Astrocyte of the spinal cord (primary cell): Measurements from ENCODE around the gene SERGEF.
"Not testable (repeated sequence)": the region's sequence is repeated elsewhere in the genome, so short reads cannot be mapped to it uniquely, and the experiment has no call there.

ENCODE experiments used
- DNase-seq: peaks from one replicate; pipeline ENCODE4 v3.0.0; 2011; ENCODE audit warnings: low read depth, low spot score
- H3K4me3 ChIP-seq: 2 replicates; pipeline ENCODE4 v1.5.1; 2011; ENCODE audit warnings: low read depth, mild to moderate bottlenecking, low read length, moderate library complexity
- in situ Hi-C: cut with HindIII; loops from 2 replicates; pipeline ENCODE4 v1.10.0; 2017; ENCODE audit warnings: low sequenced_read_pairs
- TF ChIP-seq, protein P1 (sequence below): IDR thresholded peaks from 2 replicates; pipeline ENCODE4 v1.5.1; 2012; ENCODE audit warnings: low read depth, mild to moderate bottlenecking, low read length, inconsistent platforms

SERGEF gene

DNA sequence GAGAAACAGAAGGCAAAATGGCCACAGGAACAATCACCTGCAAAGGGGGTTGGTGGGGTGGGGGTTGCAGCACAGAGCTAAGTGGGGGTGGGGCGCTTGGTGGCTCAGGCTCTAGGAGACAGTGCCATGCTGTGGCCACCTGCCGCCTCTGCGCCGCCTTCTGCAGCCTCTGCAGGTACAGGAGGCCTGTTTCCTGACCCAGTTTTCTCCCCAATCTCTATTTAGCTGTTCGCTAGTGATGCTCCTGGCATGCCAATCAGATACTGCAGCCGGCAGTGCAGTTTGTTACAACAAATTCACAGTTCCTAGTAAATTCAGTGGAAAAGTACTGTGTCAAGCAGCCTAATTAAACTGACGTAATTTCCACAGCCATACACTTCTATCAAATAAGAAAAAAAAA is 106.4 kb downstream of the SERGEF start:
- no peak overlapping the region for H3K4me3 ChIP-seq
- no peak for DNase-seq
- TF ChIP-seq, protein P1, sequence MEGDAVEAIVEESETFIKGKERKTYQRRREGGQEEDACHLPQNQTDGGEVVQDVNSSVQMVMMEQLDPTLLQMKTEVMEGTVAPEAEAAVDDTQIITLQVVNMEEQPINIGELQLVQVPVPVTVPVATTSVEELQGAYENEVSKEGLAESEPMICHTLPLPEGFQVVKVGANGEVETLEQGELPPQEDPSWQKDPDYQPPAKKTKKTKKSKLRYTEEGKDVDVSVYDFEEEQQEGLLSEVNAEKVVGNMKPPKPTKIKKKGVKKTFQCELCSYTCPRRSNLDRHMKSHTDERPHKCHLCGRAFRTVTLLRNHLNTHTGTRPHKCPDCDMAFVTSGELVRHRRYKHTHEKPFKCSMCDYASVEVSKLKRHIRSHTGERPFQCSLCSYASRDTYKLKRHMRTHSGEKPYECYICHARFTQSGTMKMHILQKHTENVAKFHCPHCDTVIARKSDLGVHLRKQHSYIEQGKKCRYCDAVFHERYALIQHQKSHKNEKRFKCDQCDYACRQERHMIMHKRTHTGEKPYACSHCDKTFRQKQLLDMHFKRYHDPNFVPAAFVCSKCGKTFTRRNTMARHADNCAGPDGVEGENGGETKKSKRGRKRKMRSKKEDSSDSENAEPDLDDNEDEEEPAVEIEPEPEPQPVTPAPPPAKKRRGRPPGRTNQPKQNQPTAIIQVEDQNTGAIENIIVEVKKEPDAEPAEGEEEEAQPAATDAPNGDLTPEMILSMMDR: peak; percentile 21
- in situ Hi-C loops: no loop called here

GRCh38 chr11:17905477-17905876 is 107.4 kb downstream of the SERGEF start:
- in situ Hi-C loops: no loop called here
- H3K4me3 ChIP-seq: no peak overlapping the region
- TF ChIP-seq, protein P1: no peak
- no peak for DNase-seq

GRCh38 chr11:17901481-17901880 is 111.4 kb downstream of the SERGEF start:
- TF ChIP-seq, protein P1: no peak
- in situ Hi-C loops: no loop called here
- H3K4me3 ChIP-seq: no peak overlapping the region
- no peak for DNase-seq

- no peak overlapping the region for H3K4me3 ChIP-seq
- in situ Hi-C loops: no loop called here
- TF ChIP-seq, protein P1: no peak
- no peak for DNase-seq
Observed at GRCh38 chr11:17898782-17899181, 114.1 kb downstream of the SERGEF start.

GRCh38 chr11:17898071-17898470 is 114.8 kb downstream of the SERGEF start:
- no peak for DNase-seq
- H3K4me3 ChIP-seq: no peak overlapping the region
- in situ Hi-C loops: no loop called here
- TF ChIP-seq, protein P1: no peak

DNA sequence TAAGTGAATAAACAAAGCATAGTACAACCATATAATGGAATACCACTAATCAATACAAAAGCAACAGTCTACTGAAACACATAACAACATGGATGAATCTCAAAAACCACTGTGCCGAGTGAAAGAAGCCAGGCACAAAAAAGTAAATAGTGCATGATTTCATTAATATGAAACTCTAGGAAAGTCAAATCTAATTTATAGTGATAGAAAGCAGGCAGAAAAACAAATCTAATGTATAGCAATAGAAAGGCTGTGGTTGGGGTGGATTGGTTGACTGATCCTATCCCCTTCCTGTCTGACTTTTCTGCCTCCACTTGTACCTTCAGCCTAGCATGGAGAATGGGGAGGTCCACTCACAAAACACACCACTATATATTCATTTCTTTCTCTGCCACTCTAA is 115.4 kb downstream of the SERGEF start:
- H3K4me3 ChIP-seq: no peak overlapping the region
- TF ChIP-seq, protein P1: no peak
- in situ Hi-C loops: no loop called here

DNA sequence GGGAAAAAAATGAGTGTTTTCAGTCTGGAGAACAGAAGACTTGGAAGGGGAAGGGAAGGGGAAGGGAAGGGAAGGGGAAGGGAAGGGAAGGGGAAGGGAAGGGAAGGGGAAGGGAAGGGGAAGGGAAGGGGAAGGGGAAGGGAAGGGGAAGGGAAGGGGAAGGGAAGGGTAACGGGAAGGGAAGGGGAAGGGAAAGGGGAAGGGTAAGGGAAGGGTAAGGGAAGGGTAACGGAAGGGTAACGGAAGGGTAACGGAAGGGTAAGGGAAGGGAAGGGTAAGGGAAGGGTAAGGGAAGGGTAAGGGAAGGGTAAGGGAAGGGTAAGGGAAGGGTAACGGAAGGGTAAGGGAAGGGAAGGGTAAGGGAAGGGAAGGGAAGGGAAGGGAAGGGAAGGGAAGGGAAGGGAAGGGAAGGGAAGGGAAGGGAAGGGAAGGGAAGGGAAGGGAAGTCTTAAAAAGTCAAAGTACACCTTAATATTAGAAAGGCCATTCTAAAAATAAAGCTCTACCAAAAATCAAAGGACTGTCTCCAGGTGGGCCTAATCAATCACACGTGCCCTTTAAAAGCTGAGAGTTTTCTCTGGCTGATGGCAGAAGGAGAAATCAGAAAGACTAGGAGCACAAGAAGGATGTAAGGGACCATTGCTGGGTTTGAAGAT is 116.2 kb downstream of the SERGEF start:
- in situ Hi-C loops, H3K4me3 ChIP-seq, DNase-seq: not testable (repeated sequence)

More for the DNA sequence above, 115.4 kb downstream of the SERGEF start:
- DNase-seq: no peak
